ENCODE data around the gene PRKAR2B. TPM values are rescaled to one million over a fixed set of nuclear protein-coding genes. Genes with fewer than 3 reads are reported as not detected.

PRKAR2B gene
- polyA plus RNA-seq, 1 of the 3 experiments (the other 2 are of a cell fraction): 17.3 TPM

- Histone ChIP-seq H3K27me3 (ENCODE audit: insufficient read depth) (no peaks in the 10 kb centered on the region), H3K4me1 (ENCODE audit: control insufficient read depth in 1 of 2, insufficient read depth in 2 of 2, low read depth in 1 of 2, low read length in 1 of 2) (no peaks in the 10 kb centered on the region), H3K9me3 (peaks cover 13% of the 10 kb centered on the region), H3K9me2 (no peaks in the 10 kb centered on the region), H3K4me2 (no peak overlapping the region), H3F3A (replicated peaks; ENCODE audit: insufficient read depth) (peaks cover 17% of the 10 kb centered on the region), H2AFZ (ENCODE audit: low read depth) (no peak overlapping the region), H4K20me1 (ENCODE audit: insufficient read depth) (no peaks in the 10 kb centered on the region), H3K9ac (no peak overlapping the region), H3K79me2 (ENCODE audit: insufficient read depth) (no peaks in the 10 kb centered on the region), H3K36me3 (replicated peaks in 1 of 2; ENCODE audit: control insufficient read depth in 1 of 2, insufficient read depth in 2 of 2, low read length in 1 of 2) (no peaks in the 10 kb centered on the region), H3K27ac (ENCODE audit: low read depth in 2 of 2, low read length in 1 of 2) (no peak overlapping the region), H3K4me3 (ENCODE audit: low read depth in 2 of 2, low read length in 1 of 2) (no peak overlapping the region)
- 82% methylated on average over 3 of the region's 3 CpGs for WGBS (ENCODE audit: low lambda C conversion rate)
- TF ChIP-seq CTCF (IDR thresholded peaks at IDR 0.05): no peak
- no peak for TF ChIP-seq EP300 (IDR thresholded peaks at IDR 0.05; ENCODE audit: borderline replicate concordance in 1 of 2, low read depth in 1 of 2, low read length in 1 of 2)
- no peak for TF ChIP-seq USF1 (IDR thresholded peaks at IDR 0.05; ENCODE audit: borderline replicate concordance, low read depth)
- no peak for TF ChIP-seq ZBTB33 (IDR thresholded peaks at IDR 0.05; ENCODE audit: borderline replicate concordance, low read depth)
- no peak for TF ChIP-seq RCOR1 (IDR thresholded peaks at IDR 0.05; ENCODE audit: low read length)
- TF ChIP-seq MEF2A (IDR thresholded peaks at IDR 0.05; ENCODE audit: borderline replicate concordance, low read depth): no peak
- TF ChIP-seq RFX5 (IDR thresholded peaks at IDR 0.05; ENCODE audit: low read length): no peak
- TF ChIP-seq NFIC (IDR thresholded peaks at IDR 0.05; ENCODE audit: borderline replicate concordance): no peak
- no peak for TF ChIP-seq FOXM1 (IDR thresholded peaks at IDR 0.05; ENCODE audit: low read depth)
- TF ChIP-seq GABPA (IDR thresholded peaks at IDR 0.05; ENCODE audit: low read depth): no peak
- no peak for TF ChIP-seq YY1 (IDR thresholded peaks at IDR 0.05; ENCODE audit: low read depth)
- ChIA-PET CTCF (interaction anchor here (1.0 to 1.3 kb wide), 3 partner anchors 8 to 109 kb away, joined by 3 to 4 read pairs (median 4); no protein-coding TSS in a partner anchor), POLR2A (no interaction called here)
- DNase-seq: no peak
Observed at GRCh38 chr7:107037717-107038603, 6.5 kb upstream of the PRKAR2B start.

All from SK-N-SH (cell line).